CD4-positive, alpha-beta memory T cell (primary cell): ENCODE results near the gene HABP4. TPM values are rescaled to one million over a fixed set of nuclear protein-coding genes. Genes with fewer than 3 reads are reported as not detected.
A peak's percentile ranks its signal among the peaks of the same experiment; 100 is the strongest.

Experiments
- CTCF ChIA-PET: fragments of 350-600 bp; sonication (Branson Sonifier 250); formaldehyde crosslinking; loops from one replicate; lab custom pipeline; 2021; ENCODE audit warnings: inconsistent platforms; ENCODE audit not compliant: partially characterized antibody; lab: Charles Lee
- POLR2A ChIA-PET: fragments of 350-600 bp; sonication (Branson Sonifier 250); formaldehyde crosslinking; loops from one replicate; lab custom pipeline; 2021; ENCODE audit not compliant: partially characterized antibody; lab: Charles Lee
- DNase-seq, 5 donors: peaks; one replicate each; pipeline versions ENCODE4 v3.0.0 to v3.0.0-alpha.2; 2020 to 2022; ENCODE audit warnings: mixed read lengths in 1 of 5
- H3K27ac ChIP-seq: one replicate; pipeline ENCODE4 v1.7.0; 2013; ENCODE audit warnings: low read depth, low read length
- H3K27me3 ChIP-seq: 2 replicates; pipeline ENCODE4 v1.7.0; 2013; ENCODE audit warnings: mild to moderate bottlenecking, low read length, moderate library complexity; ENCODE audit not compliant: insufficient read depth
- H3K36me3 ChIP-seq: 2 replicates; pipeline ENCODE4 v1.7.0; 2013; ENCODE audit warnings: mild to moderate bottlenecking, low read length, moderate library complexity; ENCODE audit not compliant: insufficient read depth
- H3K4me1 ChIP-seq: 2 replicates; pipeline ENCODE4 v1.7.0; 2013; ENCODE audit warnings: mild to moderate bottlenecking, low read length, moderate library complexity; ENCODE audit not compliant: insufficient read depth
- H3K4me3 ChIP-seq, 2 donors: one replicate each; pipeline ENCODE4 v1.7.0; 2013; ENCODE audit warnings: low read length in 2 of 2, mild to moderate bottlenecking in 1 of 2
- H3K9me3 ChIP-seq, 2 donors: one replicate each; pipeline ENCODE4 v1.7.0; 2013; ENCODE audit warnings: low read length in 2 of 2, control low read depth in 1 of 2; ENCODE audit not compliant: control insufficient read depth in 1 of 2
- H3K27ac Mint-ChIP-seq, 7 donors: one replicate each; pipeline ENCODE4 v1.8.0; 2020 to 2021; ENCODE audit warnings: mixed read lengths in 7 of 7, mild to moderate bottlenecking in 6 of 7, inconsistent platforms in 3 of 7, moderate library complexity in 3 of 7
- H3K27me3 Mint-ChIP-seq, 2 donors: one replicate each; pipeline ENCODE4 v1.8.0; 2020 to 2021; ENCODE audit warnings: mixed read lengths in 2 of 2
- H3K36me3 Mint-ChIP-seq, 2 donors: one replicate each; pipeline ENCODE4 v1.8.0; 2020 to 2021; ENCODE audit warnings: mixed read lengths in 2 of 2, inconsistent platforms in 1 of 2, mild to moderate bottlenecking in 1 of 2
- H3K4me1 Mint-ChIP-seq, 4 donors: one replicate each; pipeline ENCODE4 v1.8.0; 2020 to 2021; ENCODE audit warnings: mixed read lengths in 4 of 4, mild to moderate bottlenecking in 1 of 4
- H3K4me3 Mint-ChIP-seq, 8 donors: one replicate each; pipeline ENCODE4 v1.8.0; 2020 to 2021; ENCODE audit warnings: mixed read lengths in 8 of 8, mild to moderate bottlenecking in 7 of 8, moderate library complexity in 6 of 8, inconsistent platforms in 3 of 8
- H3K9me3 Mint-ChIP-seq, 8 donors: one replicate each; pipeline ENCODE4 v1.8.0; 2020 to 2021; ENCODE audit warnings: mixed read lengths in 8 of 8, mild to moderate bottlenecking in 5 of 8, inconsistent platforms in 3 of 8, moderate library complexity in 1 of 8
- intact Hi-C: fragments of 100-400 bp; cut with micrococcal nuclease; formaldehyde crosslinking; loops from one replicate; pipeline ENCODE4 v1.15.1; 2023
- polyA plus RNA-seq, 2 donors: library from polyadenylated mRNA; unstranded; fragments of 300-500 nt; fragmentation: Illumina TruSeq; gene quantifications; one replicate each; pipeline ENCODE4 v1.2.3, GENCODE V29; 2021
- total RNA-seq, 2 experiments: library from RNA; stranded (reverse); gene quantifications; one replicate each; pipeline ENCODE4 v1.2.3, GENCODE V29; 2021

HABP4 gene
- total and polyA plus RNA-seq, 4 experiments from 2014 or later: 18.6 to 36.6 (median 33.3) TPM

GRCh38 chr9:96419691-96419969, 30.3 kb upstream of the HABP4 start:
- CTCF ChIA-PET: interaction anchor here (2.2 kb wide), 1 partner anchor 30 kb away, joined by 7 read pairs; the partner anchor contains the start of gene HABP4
- Histone ChIP-seq H3K27me3 (no peaks in the 10 kb centered on the region), H3K27ac (peak overlapping the region; percentile 76), H3K4me3 (peak overlapping the region in 1 of 2 donors; percentile 89), H3K4me1 (peaks cover 35% of the 10 kb centered on the region), H3K36me3 (no peaks in the 10 kb centered on the region), H3K9me3 (no peaks in the 10 kb centered on the region)
- intact Hi-C loops: loop anchor here (2.0 to 10.0 kb wide), 7 partner anchors 37 to 1692 kb away; partner anchors contain the start of genes AOPEP, CDC14B, NCBP1 and SLC35D2
- peaks cover 0 to 4% (median 0%) of the 10 kb centered on the region in 8 donors for H3K9me3 Mint-ChIP-seq
- no peaks in the 10 kb centered on the region for H3K27me3 Mint-ChIP-seq
- POLR2A ChIA-PET: interaction anchor here (0.8 to 8.0 kb wide), 8 partner anchors 15 to 147 kb away, joined by 3 to 123 read pairs (median 12); partner anchors contain the start of genes HABP4 and SLC35D2
- H3K4me1 Mint-ChIP-seq: peaks cover 15 to 39% (median 22%) of the 10 kb centered on the region in 4 donors
- peak overlapping the region; percentile 81 to 94 (median 85) for H3K27ac Mint-ChIP-seq
- H3K4me3 Mint-ChIP-seq: peak overlapping the region; percentile 64 to 92 (median 84)
- peaks cover 0 to 5% of the 10 kb centered on the region in 2 donors for H3K36me3 Mint-ChIP-seq
- no peak for DNase-seq

- intact Hi-C loops: no loop called here
- peak overlapping the region; percentile 42 to 94 (median 79) for H3K27ac Mint-ChIP-seq
- peaks cover 0 to 5% of the 10 kb centered on the region in 2 donors for H3K36me3 Mint-ChIP-seq
- Histone ChIP-seq H3K36me3 (no peaks in the 10 kb centered on the region), H3K4me3 (no peak overlapping the region), H3K27ac (peak overlapping the region; percentile 76), H3K4me1 (peaks cover 32% of the 10 kb centered on the region), H3K27me3 (no peaks in the 10 kb centered on the region), H3K9me3 (no peaks in the 10 kb centered on the region)
- H3K27me3 Mint-ChIP-seq: no peaks in the 10 kb centered on the region
- peaks cover 16 to 45% (median 25%) of the 10 kb centered on the region in 4 donors for H3K4me1 Mint-ChIP-seq
- DNase-seq: peak in 1 of 5 donors; percentile 60
- peak overlapping the region in 2 of 8 donors; percentile 60 to 86 for H3K4me3 Mint-ChIP-seq
- ChIA-PET POLR2A (no interaction called here), CTCF (interaction anchor here (1.0 kb wide), 1 partner anchor 146 kb away, joined by 3 read pairs; no protein-coding TSS in a partner anchor)
- H3K9me3 Mint-ChIP-seq: peaks cover 0 to 4% (median 0%) of the 10 kb centered on the region in 8 donors
These were observed 29.3 kb upstream of the HABP4 start for GRCh38 chr9:96420468-96421219.

GRCh38 chr9:96423322-96423984, 26.5 kb upstream of the HABP4 start:
- H3K4me1 ChIP-seq: peaks cover 19% of the 10 kb centered on the region
- H3K4me3 Mint-ChIP-seq: no peak overlapping the region
- no peak for DNase-seq
- H3K4me3 ChIP-seq: no peak overlapping the region
- H3K27ac Mint-ChIP-seq: peak overlapping the region in 1 of 7 donors; percentile 23
- H3K27me3 Mint-ChIP-seq: no peaks in the 10 kb centered on the region
- no peaks in the 10 kb centered on the region for H3K9me3 ChIP-seq
- ChIA-PET CTCF (interaction anchor here (1.0 to 1.4 kb wide), 2 partner anchors 23 to 143 kb away, joined by 3 read pairs; no protein-coding TSS in a partner anchor), POLR2A (interaction anchor here (1.3 to 1.8 kb wide), 2 partner anchors 10 to 28 kb away, joined by 4 to 7 read pairs; no protein-coding TSS in a partner anchor)
- H3K27ac ChIP-seq: no peak overlapping the region
- intact Hi-C loops: no loop called here
- no peaks in the 10 kb centered on the region for H3K9me3 Mint-ChIP-seq
- no peaks in the 10 kb centered on the region for H3K27me3 ChIP-seq
- H3K4me1 Mint-ChIP-seq: peaks cover 9 to 37% (median 18%) of the 10 kb centered on the region in 4 donors
- H3K36me3 Mint-ChIP-seq: no peaks in the 10 kb centered on the region
- no peaks in the 10 kb centered on the region for H3K36me3 ChIP-seq

- DNase-seq: no peak
- intact Hi-C loops: no loop called here
- H3K4me1 Mint-ChIP-seq: peaks cover 9 to 37% (median 18%) of the 10 kb centered on the region in 4 donors
- ChIA-PET CTCF (interaction anchor here (1.0 to 1.4 kb wide), 3 partner anchors 24 to 142 kb away, joined by 3 read pairs; no protein-coding TSS in a partner anchor), POLR2A (interaction anchor here (0.9 to 1.3 kb wide), 2 partner anchors 11 to 25 kb away, joined by 3 to 4 read pairs; no protein-coding TSS in a partner anchor)
- H3K36me3 Mint-ChIP-seq: no peaks in the 10 kb centered on the region
- H3K27me3 ChIP-seq: no peaks in the 10 kb centered on the region
- peak overlapping the region in 1 of 7 donors; percentile 23 for H3K27ac Mint-ChIP-seq
- H3K4me3 Mint-ChIP-seq: no peak overlapping the region
- H3K9me3 ChIP-seq: no peaks in the 10 kb centered on the region
- no peak overlapping the region for H3K27ac ChIP-seq
- peaks cover 19% of the 10 kb centered on the region for H3K4me1 ChIP-seq
- H3K27me3 Mint-ChIP-seq: no peaks in the 10 kb centered on the region
- no peaks in the 10 kb centered on the region for H3K9me3 Mint-ChIP-seq
- no peaks in the 10 kb centered on the region for H3K36me3 ChIP-seq
- H3K4me3 ChIP-seq: no peak overlapping the region
These were observed 26.0 kb upstream of the HABP4 start for GRCh38 chr9:96423985-96424336.

- no peaks in the 10 kb centered on the region for H3K9me3 Mint-ChIP-seq
- H3K36me3 Mint-ChIP-seq: no peaks in the 10 kb centered on the region
- Histone ChIP-seq H3K27me3 (no peaks in the 10 kb centered on the region), H3K4me1 (peaks cover 4% of the 10 kb centered on the region), H3K9me3 (no peaks in the 10 kb centered on the region), H3K27ac (no peak overlapping the region), H3K4me3 (no peak overlapping the region), H3K36me3 (no peaks in the 10 kb centered on the region)
- H3K4me3 Mint-ChIP-seq: peak overlapping the region in 2 of 8 donors; percentile 7 to 63
- peaks cover 0 to 23% (median 7%) of the 10 kb centered on the region in 4 donors for H3K4me1 Mint-ChIP-seq
- no peaks in the 10 kb centered on the region for H3K27me3 Mint-ChIP-seq
- intact Hi-C loops: no loop called here
- POLR2A ChIA-PET: interaction anchor here (1.4 kb wide), 1 partner anchor 24 kb away, joined by 6 read pairs; the partner anchor contains the start of gene HABP4
- peak in 1 of 5 donors; percentile 47 for DNase-seq
- H3K27ac Mint-ChIP-seq: peak overlapping the region in 3 of 7 donors; percentile 15 to 73 (median 37)
- CTCF ChIA-PET: interaction anchor here (1.4 kb wide), 1 partner anchor 97 kb away, joined by 3 read pairs; no protein-coding TSS in a partner anchor
These were observed 24.3 kb upstream of the HABP4 start for GRCh38 chr9:96425500-96426169.

GRCh38 chr9:96429732-96430131, 20.2 kb upstream of the HABP4 start:
- Histone ChIP-seq H3K4me3 (no peak overlapping the region), H3K4me1 (no peaks in the 10 kb centered on the region), H3K27me3 (no peaks in the 10 kb centered on the region), H3K27ac (no peak overlapping the region), H3K36me3 (no peaks in the 10 kb centered on the region), H3K9me3 (no peaks in the 10 kb centered on the region)
- H3K36me3 Mint-ChIP-seq: no peaks in the 10 kb centered on the region
- intact Hi-C loops: no loop called here
- H3K27ac Mint-ChIP-seq: no peak overlapping the region
- ChIA-PET POLR2A (no interaction called here), CTCF (interaction anchor here (1.2 kb wide), 1 partner anchor 136 kb away, joined by 3 read pairs; no protein-coding TSS in a partner anchor)
- H3K27me3 Mint-ChIP-seq: no peaks in the 10 kb centered on the region
- DNase-seq: no peak
- peaks cover 0 to 11% (median 6%) of the 10 kb centered on the region in 4 donors for H3K4me1 Mint-ChIP-seq
- H3K9me3 Mint-ChIP-seq: no peaks in the 10 kb centered on the region
- H3K4me3 Mint-ChIP-seq: no peak overlapping the region
